SIG-M5 (cell line): ENCODE measurements around the gene TRIM31.

ENCODE experiments used
- DNase-seq: peaks from one replicate; lab custom pipeline; 2025; lab: John Stamatoyannopoulos, UW

TRIM31 gene

DNA sequence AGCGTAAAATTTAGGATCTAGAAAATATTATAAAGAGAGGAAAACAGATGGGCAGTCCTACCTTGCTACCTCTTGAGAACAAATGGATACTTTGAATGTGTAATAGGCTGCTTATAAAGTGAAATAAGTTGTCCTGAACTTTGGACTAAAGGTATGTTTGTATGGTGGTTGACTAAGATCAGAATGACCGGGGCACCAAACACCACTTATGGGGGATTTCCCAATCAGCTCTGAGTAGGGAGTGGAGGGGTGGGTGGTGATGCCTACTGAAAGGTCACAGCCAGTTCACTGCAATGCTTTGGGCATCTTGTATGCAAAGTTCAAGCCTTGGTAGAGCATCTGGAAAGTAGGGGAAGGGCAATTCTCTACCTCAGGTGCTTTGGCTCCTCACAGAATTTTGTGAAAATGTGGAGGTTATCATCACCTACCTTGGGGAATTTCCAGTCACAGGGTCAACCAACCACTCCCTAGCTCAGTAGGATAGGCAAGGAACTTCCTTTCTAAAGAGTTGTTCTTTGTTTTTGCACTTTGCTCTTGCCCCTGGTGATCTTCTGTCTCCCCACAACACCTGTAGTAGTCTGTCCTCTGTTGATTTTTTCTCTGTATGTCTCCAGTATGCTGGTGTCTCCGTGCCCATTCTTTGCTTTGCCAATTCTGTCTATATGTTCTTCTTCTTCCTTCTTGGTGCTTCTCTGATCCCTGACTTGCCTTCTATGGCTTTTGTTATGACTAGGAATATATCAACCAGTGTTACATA lies at the start of gene TRIM31:
Gene TRIM31, minus strand, starts transcription at position 88 of the 757 bp plus-strand sequence. CDS start 285 bp downstream, outside the sequence.
- DNase-seq = no peak

DNA sequence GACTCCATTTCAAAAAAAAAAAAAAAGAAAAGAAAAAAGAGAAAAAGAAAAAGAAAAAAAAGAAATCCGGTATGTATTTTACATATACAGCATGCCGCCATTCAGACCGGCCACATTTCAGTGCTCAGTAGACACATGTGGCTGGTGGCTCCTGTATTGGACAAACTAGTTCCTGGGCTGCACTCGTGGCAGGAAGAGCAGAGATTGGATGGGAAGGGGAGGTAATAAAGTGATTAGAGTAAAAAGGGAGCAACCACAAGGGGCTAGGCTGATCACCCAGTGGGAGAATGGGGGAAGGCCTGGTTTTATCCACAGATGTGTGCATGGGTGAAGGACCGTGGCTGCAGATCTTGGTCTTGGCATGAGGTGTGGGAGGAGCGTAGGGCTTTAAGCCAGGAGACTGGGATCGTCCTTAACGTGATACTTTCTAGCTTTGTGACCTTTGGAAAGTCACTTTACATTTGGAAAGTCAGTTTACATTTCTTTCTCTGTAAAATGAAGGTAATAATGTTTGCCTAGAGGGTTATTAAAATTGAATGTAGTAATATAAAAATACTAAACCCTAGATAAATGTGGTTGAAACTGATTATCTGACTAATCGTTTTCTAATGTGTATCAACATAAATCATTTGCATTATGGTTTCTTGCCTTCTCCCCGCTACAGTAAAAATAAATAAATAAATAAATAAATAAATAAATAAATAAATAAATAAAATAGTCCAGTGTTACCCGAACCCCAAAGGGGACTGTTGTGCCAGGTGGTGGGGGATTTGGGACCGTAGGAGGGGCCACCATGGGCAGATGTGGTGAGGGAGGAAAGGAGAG lies 49.6 kb upstream of the TRIM31 start:
- DNase-seq = no peak

DNA sequence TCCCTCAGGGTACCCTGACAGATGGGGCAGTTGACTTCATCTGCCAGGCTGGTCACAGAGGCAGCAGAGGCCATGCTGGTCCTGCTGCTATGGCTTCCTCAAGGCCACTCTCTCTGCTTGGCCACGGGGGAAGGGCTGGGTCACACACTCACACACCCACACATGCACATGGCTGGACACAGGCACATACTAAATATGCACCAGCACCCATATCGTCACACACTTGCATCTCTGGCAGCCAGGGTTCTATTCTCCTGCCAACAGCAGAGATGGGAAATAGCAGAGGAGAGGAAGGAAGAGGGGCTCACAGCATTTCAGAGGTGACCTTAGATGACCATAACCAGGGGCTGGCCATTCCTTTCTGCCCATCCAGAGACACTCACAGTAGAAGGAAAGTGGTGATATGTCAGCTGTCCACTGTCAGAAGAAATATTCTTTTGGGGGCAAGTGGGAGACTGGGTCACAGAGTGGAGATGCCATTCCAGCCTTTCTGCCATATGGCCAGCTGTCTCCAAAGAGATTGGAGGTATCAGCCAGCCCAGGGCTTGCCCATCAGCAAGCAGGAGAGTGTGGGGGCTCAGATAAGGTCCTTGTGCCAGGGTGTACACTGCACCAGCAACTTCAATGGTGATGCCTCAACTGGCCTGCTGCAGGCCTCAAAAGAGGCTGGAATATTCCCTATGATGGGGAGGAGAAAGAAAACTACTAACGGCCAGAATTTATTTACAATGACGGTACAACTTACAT lies 48.1 kb upstream of the TRIM31 start, which contains the start of gene TRIM10:
Gene TRIM10, minus strand, starts transcription at position 427 of the 747 bp plus-strand sequence. Its CDS starts 353 bp downstream, at position 74.
- no peak for DNase-seq

DNA sequence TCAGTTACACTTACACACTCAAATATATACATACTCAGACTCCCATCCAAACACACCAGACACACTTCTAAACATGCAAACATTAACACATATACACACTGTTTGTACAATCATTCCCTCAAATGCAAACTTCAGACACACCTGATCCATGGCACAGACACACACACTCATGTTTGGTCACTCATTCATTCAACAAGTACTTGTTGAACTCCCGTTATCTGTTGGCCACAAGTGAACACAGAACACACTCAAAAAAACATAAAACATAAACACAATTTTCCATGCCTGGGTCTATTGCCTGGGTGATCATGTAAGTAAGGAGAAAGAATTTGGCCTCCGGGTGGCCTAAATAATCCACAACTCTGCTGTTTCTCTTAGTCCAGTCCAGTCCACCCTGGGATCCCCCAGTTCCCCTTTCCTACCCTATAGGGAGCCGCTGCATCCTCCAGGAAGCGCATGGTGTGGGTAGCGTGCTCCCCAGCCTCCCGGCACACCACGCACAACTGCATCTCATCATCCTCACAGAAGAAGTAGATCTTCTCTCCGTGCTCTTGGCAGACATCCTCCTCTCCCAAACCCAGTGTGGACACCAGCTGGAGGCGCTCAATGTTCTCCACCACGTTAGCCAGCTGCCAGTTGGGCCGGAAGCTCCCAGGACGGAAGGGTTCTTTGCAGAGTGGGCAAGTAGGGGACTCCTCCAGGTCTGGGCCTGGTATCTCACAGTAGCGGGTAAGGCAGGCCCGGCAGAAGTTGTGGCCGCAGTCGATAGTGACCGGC lies 47.3 kb upstream of the TRIM31 start:
- DNase-seq = no peak

DNA sequence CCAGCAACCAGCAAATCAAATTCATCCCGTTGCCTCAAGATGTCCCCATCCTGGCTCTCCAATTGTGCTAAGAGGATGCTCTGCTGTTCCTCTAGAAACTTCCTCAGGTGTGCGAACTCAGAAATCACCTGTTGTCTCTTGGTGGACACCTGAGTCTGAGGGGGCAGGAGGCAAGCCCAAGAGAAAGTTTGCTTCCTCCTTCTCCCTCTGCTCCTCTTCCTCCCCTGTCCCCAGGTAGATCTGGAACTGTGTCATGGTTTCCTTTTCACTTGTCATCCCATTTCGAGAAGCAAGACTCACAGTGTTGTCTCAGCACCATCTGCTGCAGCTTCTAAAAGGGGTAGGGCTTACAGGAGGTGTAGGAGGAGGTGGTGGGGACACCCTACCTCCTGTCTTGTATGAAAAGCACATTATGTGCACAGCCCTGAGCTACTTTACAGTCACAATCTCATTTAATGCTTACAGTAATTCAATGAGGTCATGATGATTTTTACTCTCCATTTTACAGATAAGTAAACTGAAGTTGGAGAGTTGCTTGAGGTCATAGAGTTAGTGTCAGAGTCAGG lies 45.7 kb upstream of the TRIM31 start:
- DNase-seq = no peak

DNA sequence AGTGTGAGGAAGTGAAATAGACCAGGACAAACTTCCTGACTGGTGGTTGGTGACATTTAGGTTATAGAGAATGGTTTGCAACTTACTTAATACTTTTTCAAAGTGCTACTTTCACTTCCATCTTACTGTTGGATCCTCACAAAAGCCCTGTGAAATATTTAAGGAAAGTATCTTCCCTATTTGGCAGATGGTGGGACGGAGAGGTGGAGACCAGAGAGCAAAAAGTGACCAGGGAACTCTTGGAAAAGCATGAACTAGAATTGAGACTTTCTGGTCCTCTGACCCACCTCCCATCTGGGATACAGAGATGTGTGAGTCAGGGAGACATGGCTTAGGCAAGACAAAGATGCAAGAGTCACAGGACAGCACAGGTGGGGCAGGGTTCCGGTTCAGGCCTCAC lies 45.1 kb upstream of the TRIM31 start:
- no peak for DNase-seq

DNA sequence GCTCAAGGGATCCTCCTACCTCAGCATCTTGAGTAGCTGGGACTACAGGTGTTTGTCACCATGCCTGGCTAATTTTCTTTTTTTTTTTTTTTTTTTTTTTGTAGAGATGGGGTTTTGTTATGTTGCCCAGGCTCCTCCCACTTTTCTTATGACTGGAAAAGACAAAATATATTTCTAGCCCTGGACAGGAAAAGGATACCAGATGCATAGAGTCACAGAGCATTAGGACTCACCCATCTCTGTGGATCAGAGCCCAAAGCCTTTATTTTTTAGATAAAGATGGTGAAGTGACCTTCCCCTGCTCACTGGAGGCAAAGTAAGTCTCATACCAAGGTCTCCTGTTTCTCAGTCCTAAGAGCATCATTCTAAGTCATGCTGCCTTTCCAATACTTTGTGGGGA lies 44.7 kb upstream of the TRIM31 start:
- DNase-seq = no peak

DNA sequence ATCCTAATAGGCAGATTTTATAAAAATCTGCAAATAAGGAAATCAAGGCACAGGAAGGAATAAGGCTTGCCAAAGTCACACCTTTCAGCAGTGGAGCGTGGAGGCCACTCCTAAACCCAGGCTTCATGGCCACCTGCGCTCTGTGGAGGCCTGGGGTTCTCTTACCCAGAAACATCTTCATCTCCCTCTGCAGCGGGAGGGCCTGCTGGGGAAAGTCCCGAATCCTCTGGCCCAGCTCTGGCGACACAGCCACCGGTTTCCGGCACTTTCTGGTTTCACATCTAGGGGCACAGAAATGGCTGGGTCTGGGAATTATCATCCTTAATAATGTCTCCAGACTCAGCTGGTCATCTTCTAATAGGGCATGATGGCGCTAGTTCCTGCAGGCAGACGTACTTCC lies 43.9 kb upstream of the TRIM31 start:
- no peak for DNase-seq

DNA sequence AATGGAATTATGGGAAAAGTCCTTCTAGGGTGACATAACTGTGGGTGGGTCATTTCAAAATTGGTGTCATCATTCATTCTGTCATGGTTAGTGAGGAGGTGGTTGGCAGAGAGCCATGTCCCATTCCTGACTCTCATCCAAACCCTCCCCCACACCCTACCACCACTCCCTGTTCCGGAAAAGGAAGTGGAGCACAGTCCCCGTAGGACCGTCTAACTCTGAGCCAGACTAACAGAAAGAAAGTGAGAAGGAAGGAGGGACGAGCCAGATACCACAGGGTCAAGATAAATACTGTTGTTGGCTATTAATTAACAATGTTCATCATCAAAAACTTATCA lies 43.3 kb upstream of the TRIM31 start:
- DNase-seq = no peak

DNA sequence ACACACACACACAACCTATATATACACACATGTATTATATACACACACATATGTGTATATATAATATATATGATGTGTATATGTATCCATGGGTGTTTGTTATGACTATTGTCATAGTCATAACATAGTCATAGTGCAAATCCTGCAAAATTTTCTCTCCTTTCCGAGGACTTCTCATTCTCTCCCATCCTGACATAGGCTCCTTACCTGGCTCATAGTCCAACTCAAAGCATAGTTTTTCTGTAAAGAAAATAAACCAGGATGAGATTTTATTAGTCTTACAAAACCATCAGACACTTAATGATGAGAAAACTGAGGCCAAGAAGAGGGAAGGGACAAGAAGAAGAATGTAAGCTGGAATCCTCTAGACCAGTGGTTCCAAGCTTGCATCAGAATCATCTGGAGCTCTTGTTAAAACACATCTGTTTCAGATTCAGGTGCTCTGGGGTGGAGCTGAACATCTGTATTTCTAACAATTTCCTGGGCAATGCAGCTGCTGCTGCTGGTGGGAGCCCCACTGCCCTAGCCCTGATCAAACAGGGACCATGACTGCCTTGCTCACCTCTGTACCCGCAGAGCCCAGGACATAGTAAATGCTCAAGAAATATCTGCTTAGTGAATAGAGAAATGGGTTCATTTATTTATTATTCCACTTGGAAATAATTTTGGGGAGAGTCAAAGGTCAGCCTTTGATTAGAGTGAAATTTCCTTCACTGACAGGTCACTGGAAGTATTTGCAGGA lies 42.8 kb upstream of the TRIM31 start:
- no peak for DNase-seq

DNA sequence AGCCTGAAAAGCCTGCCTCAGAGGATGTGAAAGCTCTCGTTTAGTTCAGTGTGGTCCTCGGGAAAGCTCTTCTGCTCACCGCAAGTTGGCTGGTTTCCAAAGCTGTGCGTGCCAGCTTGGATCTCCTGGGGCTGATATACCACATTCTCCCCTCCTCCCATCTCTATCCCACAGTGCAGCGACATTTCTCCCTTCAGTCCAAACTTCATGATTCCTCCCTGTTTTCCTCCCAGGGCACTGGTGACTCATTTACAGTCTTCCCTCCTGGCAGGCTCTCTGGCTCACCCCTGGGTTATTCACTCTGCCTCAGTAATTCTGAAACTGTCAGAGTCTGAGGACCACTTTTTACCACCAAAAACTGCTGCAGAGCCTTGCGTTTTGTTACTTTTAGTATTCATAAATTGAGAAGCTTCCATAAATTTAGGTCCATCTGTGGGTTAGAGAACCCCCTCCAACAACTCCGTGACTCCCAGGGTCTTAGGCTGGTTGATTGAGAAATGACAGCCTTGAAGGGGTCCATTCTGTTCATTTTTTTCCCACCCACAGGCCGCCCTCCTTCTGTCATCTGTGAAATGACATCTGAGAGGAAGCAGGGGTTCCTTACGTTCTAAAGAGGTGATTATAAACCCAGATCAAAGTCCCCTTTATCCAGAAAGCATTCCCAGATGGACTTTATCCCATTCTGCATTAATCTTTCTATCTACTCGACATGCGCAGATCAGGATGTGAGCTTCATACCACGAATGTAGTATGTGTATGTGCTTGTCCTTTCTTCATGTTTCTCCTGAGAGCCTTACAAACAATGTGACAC lies 42.0 kb upstream of the TRIM31 start:
- DNase-seq = no peak

DNA sequence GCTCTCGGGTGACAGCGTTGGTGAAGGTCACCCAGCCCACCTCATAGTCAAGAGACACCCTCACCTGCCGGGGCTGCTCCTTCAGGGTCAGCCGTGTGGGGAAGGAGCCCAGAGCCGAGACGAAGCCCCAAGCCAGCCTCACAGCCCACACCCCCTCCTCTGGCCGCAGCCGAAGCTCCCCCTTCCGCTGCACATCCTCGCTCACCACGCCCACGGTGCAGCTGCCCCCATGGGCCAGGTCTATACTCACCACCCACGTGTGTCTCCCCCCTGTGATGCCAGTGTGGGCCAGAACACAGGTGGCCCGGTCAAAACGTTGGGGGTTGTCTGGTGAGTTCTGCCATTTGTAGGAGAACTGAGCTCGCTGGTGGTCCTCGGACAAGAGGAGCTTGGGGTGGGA lies 41.2 kb upstream of the TRIM31 start:
- DNase-seq = no peak

GRCh38 chr6:30152910-30153610 lies 40.2 kb upstream of the TRIM31 start:
- DNase-seq = no peak

DNA sequence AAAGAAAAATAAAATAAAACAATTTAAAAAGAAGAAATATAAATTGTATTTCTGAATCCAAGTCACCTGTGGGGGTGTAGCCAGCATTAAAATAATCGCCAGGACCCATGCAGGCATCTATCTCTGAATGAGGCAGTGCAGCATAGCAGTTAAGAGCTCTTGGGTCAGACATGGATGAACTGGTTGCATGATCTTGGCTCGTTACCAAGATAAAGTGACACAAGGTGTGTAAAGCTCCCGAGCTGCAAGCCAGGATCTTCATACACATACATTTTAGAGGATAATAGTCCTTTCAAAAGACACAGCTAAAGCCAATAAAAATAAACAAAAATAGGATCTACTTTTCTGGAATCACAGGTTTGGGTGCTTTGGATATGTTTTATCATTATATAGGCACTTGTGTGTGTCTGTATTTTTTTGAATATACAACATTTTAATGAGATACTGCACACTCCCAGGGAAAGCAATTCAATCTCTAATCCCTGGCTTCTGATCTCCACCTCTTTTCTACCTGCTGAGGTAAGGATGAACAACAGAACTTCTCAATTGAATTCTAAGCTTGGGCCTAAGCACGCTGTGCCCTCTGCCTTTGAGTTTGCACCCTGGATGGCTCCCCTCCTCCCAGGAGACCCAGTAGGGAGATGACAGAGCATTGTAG lies 39.3 kb upstream of the TRIM31 start:
- no peak for DNase-seq

DNA sequence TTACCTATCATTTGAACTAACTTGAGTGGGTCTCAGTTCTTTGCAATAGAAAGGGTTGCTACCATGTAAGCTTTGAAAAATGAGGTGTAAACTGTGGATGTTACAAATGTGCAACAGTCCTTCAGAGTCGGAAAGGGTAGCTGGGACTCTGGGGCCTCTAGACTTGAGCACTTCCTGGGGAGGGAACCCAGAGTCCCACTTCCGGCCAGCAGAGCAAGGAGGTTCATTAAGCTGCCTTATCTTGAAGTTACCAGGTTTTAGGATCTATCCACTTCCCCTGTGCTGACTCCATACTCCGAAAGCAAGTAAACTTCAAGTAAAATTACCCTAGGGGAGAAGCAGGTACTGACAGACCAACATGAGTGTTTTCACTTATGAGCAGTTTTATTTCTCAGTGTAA lies 38.7 kb upstream of the TRIM31 start:
- DNase-seq = no peak

DNA sequence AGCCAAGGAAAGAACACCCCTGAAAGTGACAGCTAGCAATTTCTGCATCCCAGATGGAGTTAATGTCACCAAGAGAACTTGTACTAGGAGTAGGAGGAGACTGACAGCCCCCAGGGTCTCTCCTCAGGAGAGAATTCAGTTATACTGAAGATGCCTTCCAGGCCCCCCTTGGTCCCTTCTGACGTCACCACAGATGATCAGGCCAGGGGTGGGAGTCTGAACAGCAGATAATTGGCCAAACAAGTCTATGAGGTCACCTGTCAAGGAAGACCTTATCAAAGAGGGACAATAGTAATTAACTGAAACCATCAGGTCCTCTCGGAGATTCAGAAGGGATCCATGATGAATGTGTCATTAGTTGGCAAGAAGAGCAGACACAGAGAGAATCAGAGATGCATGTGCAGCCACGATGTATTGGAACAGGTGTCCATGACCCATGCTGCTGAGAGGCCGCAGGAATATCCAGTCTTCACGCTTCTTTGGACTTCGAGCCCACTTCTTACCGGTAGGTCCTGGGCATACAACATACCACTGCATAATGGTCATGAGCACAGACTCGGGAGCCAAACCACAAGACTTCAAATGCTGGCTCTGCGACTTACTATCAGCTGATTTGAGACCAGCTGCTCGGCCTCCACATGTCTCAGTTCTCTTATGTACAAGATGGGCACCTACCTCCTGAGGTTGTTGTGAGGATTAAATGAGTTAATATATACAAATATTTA lies 37.9 kb upstream of the TRIM31 start:
- DNase-seq = no peak

- no peak for DNase-seq
Observed at GRCh38 chr6:30149858-30150550, 37.1 kb upstream of the TRIM31 start.
